HCT116 (cell line): ENCODE results near the gene NOL3. TPM values are rescaled to one million over a fixed set of nuclear protein-coding genes. Genes with fewer than 3 reads are reported as not detected.

ENCODE experiments used
- ATAC-seq: fragments of 200-7000 bp; cut with Tn5 transposase; 2 replicates; pipeline ENCODE4 v1.9.1; 2020; ENCODE audit warnings: mild to moderate bottlenecking, moderate library complexity
- BruUV-seq: library from RNA; stranded (reverse); fragments of 400-500 nt; replicated peaks from 2 replicates; lab custom pipeline; 2021; lab: Mats Ljungman, UMichigan
- CTCF ChIA-PET: fragments of 300-600 bp; sonication (Branson Sonifier 250); formaldehyde crosslinking; loops from one replicate; lab custom pipeline; 2021; ENCODE audit warnings: antibody characterized with exemption; lab: Charles Lee
- POLR2A ChIA-PET: fragments of 300-600, 350-600 bp; sonication (Branson Sonifier 250); formaldehyde crosslinking; loops from one replicate; lab custom pipeline; 2021; ENCODE audit warnings: antibody characterized with exemption; lab: Charles Lee
- RAD21 ChIA-PET, 2 experiments: fragments of 300-600 bp; sonication (Branson Sonifier 250); formaldehyde crosslinking; loops; one replicate each; lab custom pipeline; 2023; ENCODE audit warnings: low total read pairs in 2 of 2; ENCODE audit not compliant: uncharacterized antibody in 2 of 2, unreplicated experiment in 2 of 2, low non-redundant PET in 1 of 2; lab: Charles Lee
- DNase-seq: peaks from one replicate; pipeline ENCODE4 v3.0.0-alpha.2; 2010; ENCODE audit warnings: low read depth, low spot score
- H2AFZ ChIP-seq: fragments of 200-600 bp; shearing (Covaris generic), sonication (generic); 2 replicates; pipeline ENCODE4 v1.6.1; 2017; ENCODE audit warnings: low read depth, mixed run types, mixed read lengths, antibody characterized with exemption, low read length; ENCODE audit not compliant: poor library complexity, severe bottlenecking
- H3K27ac ChIP-seq: 2 replicates; pipeline ENCODE4 v1.5.1; 2012; ENCODE audit warnings: low read depth, low read length
- H3K27me3 ChIP-seq: fragments of 200-600 bp; sonication (generic); 2 replicates; pipeline ENCODE4 v1.6.1; 2016; ENCODE audit warnings: mixed run types, low read length, mixed read lengths; ENCODE audit not compliant: insufficient read depth
- H3K36me3 ChIP-seq, 2 experiments: fragments of 200-500 bp in 1 of 2; fragments of 200-600 bp in 1 of 2; sonication (Bioruptor generic) in 1 of 2; sonication (generic) in 1 of 2; 2 replicates each; pipeline versions ENCODE4 v1.5.1 to v1.6.1; 2014 to 2016; ENCODE audit warnings: low read length in 2 of 2, inconsistent platforms in 1 of 2, mixed read lengths in 1 of 2, mixed run types in 1 of 2; ENCODE audit not compliant: insufficient read depth in 2 of 2, control insufficient read depth in 1 of 2
- H3K4me1 ChIP-seq, 2 experiments: fragments of 200-600 bp in 1 of 2; sonication (generic) in 1 of 2; 2 replicates each; pipeline versions ENCODE4 v1.5.1 to v1.6.1; 2012 to 2017; ENCODE audit warnings: low read length in 2 of 2, inconsistent platforms in 1 of 2, mild to moderate bottlenecking in 1 of 2, mixed read lengths in 1 of 2, mixed run types in 1 of 2, moderate library complexity in 1 of 2; ENCODE audit not compliant: insufficient read depth in 2 of 2, control insufficient read depth in 1 of 2
- H3K4me2 ChIP-seq: fragments of 200-600 bp; sonication (generic); 2 replicates; pipeline ENCODE4 v1.6.1; 2017; ENCODE audit warnings: mixed run types, low read length, mixed read lengths
- H3K4me3 ChIP-seq, 2 experiments: fragments of 200-600 bp in 1 of 2; sonication (generic) in 1 of 2; replicated peaks in 1 of 2; 2 replicates each; pipeline ENCODE4 v1.5.1; 2011 to 2016; ENCODE audit warnings: low read length in 2 of 2, control low read depth in 1 of 2, low read depth in 1 of 2, mild to moderate bottlenecking in 1 of 2, mixed read lengths in 1 of 2, mixed run types in 1 of 2
- H3K79me2 ChIP-seq: fragments of 200-600 bp; sonication (generic); 2 replicates; pipeline ENCODE4 v1.6.1; 2017; ENCODE audit warnings: mild to moderate bottlenecking, mixed run types, low read length, moderate library complexity, mixed read lengths; ENCODE audit not compliant: insufficient read depth
- H3K9ac ChIP-seq: fragments of 200-600 bp; sonication (generic); 2 replicates; pipeline ENCODE4 v1.6.1; 2016; ENCODE audit warnings: low read length, mixed read lengths
- H3K9me2 ChIP-seq: fragments of 200-600 bp; sonication (generic), shearing (Covaris generic); 2 replicates; pipeline ENCODE4 v1.6.1; 2017; ENCODE audit warnings: mixed run types, mild to moderate bottlenecking, moderate library complexity; ENCODE audit not compliant: insufficient read depth
- H3K9me3 ChIP-seq, 2 experiments: fragments of 200-500 bp in 1 of 2; fragments of 200-600 bp in 1 of 2; sonication (Bioruptor generic) in 1 of 2; sonication (generic) in 1 of 2; 2 replicates each; pipeline ENCODE4 v1.6.1; 2014 to 2017; ENCODE audit warnings: low read length in 2 of 2, mixed read lengths in 2 of 2, inconsistent platforms in 1 of 2, low read depth in 1 of 2, mild to moderate bottlenecking in 1 of 2, mixed run types in 1 of 2, moderate library complexity in 1 of 2; ENCODE audit not compliant: control insufficient read depth in 1 of 2, insufficient read depth in 1 of 2
- H4K20me1 ChIP-seq: fragments of 200-600 bp; sonication (generic), shearing (Covaris generic); 2 replicates; pipeline ENCODE4 v1.6.1; 2017; ENCODE audit warnings: mixed run types, mild to moderate bottlenecking, moderate library complexity; ENCODE audit not compliant: insufficient read depth
- CTCF ChIP-seq, 3 experiments: fragments of 200-600 bp in 1 of 3; sonication (generic) in 1 of 3; IDR thresholded peaks in 2 of 3; conservative IDR thresholded peaks in 1 of 3; 2 replicates each; pipeline ENCODE4 v1.5.1; 2012 to 2017; ENCODE audit warnings: low read depth in 2 of 3, low read length in 2 of 3, antibody characterized with exemption in 1 of 3, borderline replicate concordance in 1 of 3, control low read depth in 1 of 3, mild to moderate bottlenecking in 1 of 3, mixed read lengths in 1 of 3, mixed run types in 1 of 3, moderate library complexity in 1 of 3; ENCODE audit not compliant: insufficient read depth in 1 of 3
- JUND ChIP-seq: IDR thresholded peaks from 2 replicates; pipeline ENCODE4 v1.6.1; 2012
- POLR2AphosphoS5 ChIP-seq: IDR thresholded peaks from 2 replicates; pipeline ENCODE4 v1.6.1; 2011; ENCODE audit warnings: mild to moderate bottlenecking, low read depth, low read length, moderate library complexity
- SIN3A ChIP-seq: IDR thresholded peaks from 2 replicates; pipeline ENCODE4 v1.6.1; 2012; ENCODE audit warnings: low read depth
- SP1 ChIP-seq: IDR thresholded peaks from 2 replicates; pipeline ENCODE4 v1.6.1; 2012; ENCODE audit warnings: low read depth
- ZFX ChIP-seq: fragments of 450-650 bp; IDR thresholded peaks from 2 replicates; pipeline ENCODE4 v1.6.1; 2017
- intact Hi-C: fragments of 100-400 bp; cut with micrococcal nuclease; formaldehyde crosslinking; loops from 2 replicates; pipeline ENCODE4 v1.10.0; 2022
- total RNA-seq: library from RNA; stranded (reverse); gene quantifications from one replicate; pipeline ENCODE4 v1.2.1, GENCODE V29; 2021; ENCODE audit not compliant: unreplicated experiment
- TF ChIP-seq, protein P1 (sequence below): IDR thresholded peaks from 2 replicates; pipeline ENCODE4 v1.6.1; 2011; ENCODE audit warnings: mild to moderate bottlenecking, low read length, moderate library complexity; ENCODE audit not compliant: insufficient replicate concordance; ENCODE audit errors: extremely low read depth

The NOL3 gene
- total RNA-seq, 1 experiment from 2014 or later: 54.0 TPM

DNA sequence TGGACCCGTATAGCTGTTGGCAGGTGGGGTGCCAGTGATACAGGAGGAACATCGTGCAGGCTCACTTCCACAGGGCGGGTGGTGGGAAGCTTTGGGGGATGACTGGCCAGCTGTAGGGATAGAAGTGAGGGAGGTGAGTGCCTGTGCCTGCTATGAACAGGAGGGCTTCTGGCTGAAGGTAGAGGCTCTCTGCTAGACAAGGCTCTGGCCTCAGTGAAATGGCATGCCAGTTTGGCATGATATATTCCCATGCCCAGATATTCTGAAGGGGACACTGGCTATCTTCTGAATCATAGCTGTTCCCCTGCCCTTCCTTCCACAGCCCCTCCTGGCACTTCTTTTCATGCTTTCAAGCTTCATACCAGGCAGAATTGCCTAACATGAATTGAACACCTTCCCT is 41.5 kb upstream of the NOL3 start:
- TF ChIP-seq POLR2AphosphoS5: no peak
- TF ChIP-seq JUND: no peak
- TF ChIP-seq SIN3A: no peak
- TF ChIP-seq ZFX: no peak
- TF ChIP-seq CTCF (IDR thresholded peaks at IDR 0.05 in 2 of 3, conservative IDR thresholded peaks at IDR 0.05 in 1 of 3; ENCODE audit: borderline replicate concordance in 1 of 3, insufficient read depth in 1 of 3, low read depth in 2 of 3, low read length in 2 of 3): no peak
- TF ChIP-seq SP1: no peak
- TF ChIP-seq, protein P1, sequence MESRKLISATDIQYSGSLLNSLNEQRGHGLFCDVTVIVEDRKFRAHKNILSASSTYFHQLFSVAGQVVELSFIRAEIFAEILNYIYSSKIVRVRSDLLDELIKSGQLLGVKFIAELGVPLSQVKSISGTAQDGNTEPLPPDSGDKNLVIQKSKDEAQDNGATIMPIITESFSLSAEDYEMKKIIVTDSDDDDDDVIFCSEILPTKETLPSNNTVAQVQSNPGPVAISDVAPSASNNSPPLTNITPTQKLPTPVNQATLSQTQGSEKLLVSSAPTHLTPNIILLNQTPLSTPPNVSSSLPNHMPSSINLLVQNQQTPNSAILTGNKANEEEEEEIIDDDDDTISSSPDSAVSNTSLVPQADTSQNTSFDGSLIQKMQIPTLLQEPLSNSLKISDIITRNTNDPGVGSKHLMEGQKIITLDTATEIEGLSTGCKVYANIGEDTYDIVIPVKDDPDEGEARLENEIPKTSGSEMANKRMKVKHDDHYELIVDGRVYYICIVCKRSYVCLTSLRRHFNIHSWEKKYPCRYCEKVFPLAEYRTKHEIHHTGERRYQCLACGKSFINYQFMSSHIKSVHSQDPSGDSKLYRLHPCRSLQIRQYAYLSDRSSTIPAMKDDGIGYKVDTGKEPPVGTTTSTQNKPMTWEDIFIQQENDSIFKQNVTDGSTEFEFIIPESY: no peak
- TF ChIP-seq, all 23 proteins: peak for 0
- no peak overlapping the region for H2AFZ ChIP-seq
- H3K79me2 ChIP-seq: 0 out of 2 replicates have a peak, but pooled peaks cover 3% of the 10 kb centered on the region
- RAD21 ChIA-PET: no interaction called here
- no peak for ATAC-seq
- H4K20me1 ChIP-seq: no peaks in the 10 kb centered on the region
- CTCF ChIA-PET: no interaction called here
- no peaks in the 10 kb centered on the region for H3K9me3 ChIP-seq
- no peak for DNase-seq
- intact Hi-C loops: no loop called here
- no TSS peak for BruUV-seq
- no peak overlapping the region for H3K27ac ChIP-seq
- POLR2A ChIA-PET: no interaction called here
- no peak overlapping the region for H3K4me3 ChIP-seq
- H3K36me3 ChIP-seq: peaks cover 14 to 18% of the 10 kb centered on the region in 2 experiments; a peak in 3 of 4 replicates
- H3K4me1 ChIP-seq: no peaks in the 10 kb centered on the region
- H3K9me2 ChIP-seq: no peaks in the 10 kb centered on the region
- H3K4me2 ChIP-seq: no peak overlapping the region
- no peaks in the 10 kb centered on the region for H3K27me3 ChIP-seq
- no peak overlapping the region for H3K9ac ChIP-seq
